ENCODE results near the gene CEACAM19. TPM values are rescaled to one million over a fixed set of nuclear protein-coding genes. Genes with fewer than 3 reads are reported as not detected.

Gene CEACAM19
- total and polyA plus RNA-seq, 9 of the 15 experiments (the other 6 are each of a cell fraction or from before 2014, with no cell fraction given), result 0.15 to 0.30 (median 0.23) TPM; not detected in 5

GRCh38 chr19:44640518-44640917 is 30.8 kb upstream of the CEACAM19 start:
- TF ChIP-seq L3MBTL2 (IDR thresholded peaks at IDR 0.05) (no peak), MEF2A (IDR thresholded peaks at IDR 0.05; ENCODE audit: control insufficient read depth, low read depth, low read length) (no peak), REST (IDR thresholded peaks at IDR 0.05; ENCODE audit: borderline replicate concordance) (peak; percentile 30), REST (CRISPR knock-in tag; IDR thresholded peaks at IDR 0.05; ENCODE audit: low read depth) (no peak)
- Histone ChIP-seq H3K9me3 (replicated peaks; ENCODE audit: control insufficient read depth, insufficient read depth, low read depth, low read length) (no peaks in the 10 kb centered on the region), H3K4me1 (replicated peaks in 1 of 2; ENCODE audit: control insufficient read depth in 2 of 2, insufficient read depth in 2 of 2, low read length in 2 of 2) (peaks cover 7 to 19% of the 10 kb centered on the region in 2 experiments; a peak in 4 of 5 replicates), H3K36me3 (ENCODE audit: control insufficient read depth, insufficient read depth, low read length) (no peaks in the 10 kb centered on the region), H3K79me2 (ENCODE audit: control insufficient read depth, insufficient read depth, low read length) (peaks cover 7% of the 10 kb centered on the region; the same call in 2 of the 3 replicates), H3K4me2 (ENCODE audit: insufficient read depth, low read length) (no peak overlapping the region), H3K27me3 (ENCODE audit: control insufficient read depth in 2 of 2, insufficient read depth in 2 of 2, low read length in 2 of 2) (no peaks in the 10 kb centered on the region), H3K4me3 (no peak overlapping the region), H2AFZ (ENCODE audit: low read depth, low read length) (no peak overlapping the region), H3K9me1 (ENCODE audit: control insufficient read depth, insufficient read depth, low read length) (no peaks in the 10 kb centered on the region), H3K27ac (ENCODE audit: extremely low read depth, low read depth, low read length) (no peak overlapping the region), H4K20me1 (replicated peaks; ENCODE audit: control insufficient read depth, insufficient read depth, low read length) (no peaks in the 10 kb centered on the region), H3K9ac (ENCODE audit: insufficient read depth in 1 of 2, low read depth in 2 of 2, low read length in 2 of 2) (no peak overlapping the region)
- in situ Hi-C loops (cut with MboI), result no loop called here
- WGBS (ENCODE audit: insufficient coverage, low coverage, missing lambda C conversion rate), result 61% methylated on average over 3 of the region's 3 CpGs
- BruUV-seq (replicated peaks), result no TSS peak
- ChIA-PET CTCF (ENCODE audit: low intra/inter-chr PET ratio) (no interaction called here), POLR2A (interaction anchor here (1.0 kb wide), 1 partner anchor 16 kb away, joined by 3 read pairs; no protein-coding TSS in a partner anchor)
- no peak for ATAC-seq
- no peak for FAIRE-seq
- no peak for DNase-seq (ENCODE audit: extremely low read depth in 1 of 4, low spot score in 3 of 4)
- intact Hi-C loops (cut with micrococcal nuclease), result no loop called here
